Measurements from ENCODE around the gene TLE1. TPM values are rescaled to one million over a fixed set of nuclear protein-coding genes. Genes with fewer than 3 reads are reported as not detected.

The TLE1 gene
- total RNA-seq, 1 experiment from 2014 or later: 97.7 TPM

GRCh38 chr9:81653240-81653639 is 36.1 kb downstream of the TLE1 start (continued):
- TF ChIP-seq E2F5 (CRISPR knock-in tag; IDR thresholded peaks at IDR 0.05): no peak

GRCh38 chr9:81652058-81652687 is 37.2 kb downstream of the TLE1 start:
- peaks cover 90% of the 10 kb centered on the region for H3K4me1 Mint-ChIP-seq
- no peak for DNase-seq (ENCODE audit: low spot score)
- no peaks in the 10 kb centered on the region for H3K27me3 Mint-ChIP-seq (ENCODE audit: low read depth)
- ChIA-PET POLR2A (no interaction called here), CTCF (no interaction called here)
- no peaks in the 10 kb centered on the region for H3K9me3 Mint-ChIP-seq
- H3K4me3 Mint-ChIP-seq: no peak overlapping the region
- no peak for ATAC-seq
- H3K27ac Mint-ChIP-seq: 0 out of 2 replicates have a peak overlapping the region, but pooled peaks have one; percentile 29
- TF ChIP-seq RORB (CRISPR knock-in tag; IDR thresholded peaks at IDR 0.05): no peak
- TF ChIP-seq SMAD3 (CRISPR knock-in tag; IDR thresholded peaks at IDR 0.05; ENCODE audit: borderline replicate concordance): no peak
- H3K36me3 Mint-ChIP-seq: peaks cover 44% of the 10 kb centered on the region

GRCh38 chr9:81650586-81651515 is 38.5 kb downstream of the TLE1 start:
- no peak for ATAC-seq
- ChIA-PET POLR2A (no interaction called here), CTCF (no interaction called here)
- H3K4me3 Mint-ChIP-seq: peak overlapping the region; percentile 35
- peaks cover 44% of the 10 kb centered on the region for H3K36me3 Mint-ChIP-seq
- TF ChIP-seq ZNF263 (CRISPR knock-in tag; IDR thresholded peaks at IDR 0.05; ENCODE audit: low read depth) (0 out of 2 replicates have a peak, but pooled peaks have one; percentile 22), RELA (CRISPR knock-in tag; IDR thresholded peaks at IDR 0.05; ENCODE audit: borderline replicate concordance) (no peak), ZNF121 (CRISPR knock-in tag; IDR thresholded peaks at IDR 0.05) (no peak), PRRX2 (CRISPR knock-in tag; IDR thresholded peaks at IDR 0.05) (no peak), ZNF232 (CRISPR knock-in tag; IDR thresholded peaks at IDR 0.05) (no peak)
- TF ChIP-seq, protein P1, sequence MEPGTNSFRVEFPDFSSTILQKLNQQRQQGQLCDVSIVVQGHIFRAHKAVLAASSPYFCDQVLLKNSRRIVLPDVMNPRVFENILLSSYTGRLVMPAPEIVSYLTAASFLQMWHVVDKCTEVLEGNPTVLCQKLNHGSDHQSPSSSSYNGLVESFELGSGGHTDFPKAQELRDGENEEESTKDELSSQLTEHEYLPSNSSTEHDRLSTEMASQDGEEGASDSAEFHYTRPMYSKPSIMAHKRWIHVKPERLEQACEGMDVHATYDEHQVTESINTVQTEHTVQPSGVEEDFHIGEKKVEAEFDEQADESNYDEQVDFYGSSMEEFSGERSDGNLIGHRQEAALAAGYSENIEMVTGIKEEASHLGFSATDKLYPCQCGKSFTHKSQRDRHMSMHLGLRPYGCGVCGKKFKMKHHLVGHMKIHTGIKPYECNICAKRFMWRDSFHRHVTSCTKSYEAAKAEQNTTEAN (CRISPR knock-in tag; IDR thresholded peaks at IDR 0.05): no peak
- H3K27me3 Mint-ChIP-seq (ENCODE audit: low read depth): no peaks in the 10 kb centered on the region
- no peaks in the 10 kb centered on the region for H3K9me3 Mint-ChIP-seq
- peak overlapping the region; percentile 73 for H3K27ac Mint-ChIP-seq
- peaks cover 88% of the 10 kb centered on the region for H3K4me1 Mint-ChIP-seq
- DNase-seq (ENCODE audit: low spot score): no peak

- H3K36me3 Mint-ChIP-seq: peaks cover 43% of the 10 kb centered on the region
- no peaks in the 10 kb centered on the region for H3K9me3 Mint-ChIP-seq
- no peaks in the 10 kb centered on the region for H3K27me3 Mint-ChIP-seq (ENCODE audit: low read depth)
- H3K27ac Mint-ChIP-seq: peak overlapping the region; percentile 55
- ChIA-PET CTCF (interaction anchor here (1.6 kb wide), 1 partner anchor 127 kb away, joined by 4 read pairs; no protein-coding TSS in a partner anchor), POLR2A (no interaction called here)
- DNase-seq (ENCODE audit: low spot score): no peak
- H3K4me1 Mint-ChIP-seq: peaks cover 81% of the 10 kb centered on the region
- peak; percentile 42 for ATAC-seq
- no peak overlapping the region; the same call in 1 of the 2 replicates for H3K4me3 Mint-ChIP-seq
- TF ChIP-seq, protein P2, sequence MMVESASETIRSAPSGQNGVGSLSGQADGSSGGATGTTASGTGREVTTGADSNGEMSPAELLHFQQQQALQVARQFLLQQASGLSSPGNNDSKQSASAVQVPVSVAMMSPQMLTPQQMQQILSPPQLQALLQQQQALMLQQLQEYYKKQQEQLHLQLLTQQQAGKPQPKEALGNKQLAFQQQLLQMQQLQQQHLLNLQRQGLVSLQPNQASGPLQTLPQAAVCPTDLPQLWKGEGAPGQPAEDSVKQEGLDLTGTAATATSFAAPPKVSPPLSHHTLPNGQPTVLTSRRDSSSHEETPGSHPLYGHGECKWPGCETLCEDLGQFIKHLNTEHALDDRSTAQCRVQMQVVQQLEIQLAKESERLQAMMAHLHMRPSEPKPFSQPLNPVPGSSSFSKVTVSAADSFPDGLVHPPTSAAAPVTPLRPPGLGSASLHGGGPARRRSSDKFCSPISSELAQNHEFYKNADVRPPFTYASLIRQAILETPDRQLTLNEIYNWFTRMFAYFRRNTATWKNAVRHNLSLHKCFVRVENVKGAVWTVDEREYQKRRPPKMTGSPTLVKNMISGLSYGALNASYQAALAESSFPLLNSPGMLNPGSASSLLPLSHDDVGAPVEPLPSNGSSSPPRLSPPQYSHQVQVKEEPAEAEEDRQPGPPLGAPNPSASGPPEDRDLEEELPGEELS (CRISPR knock-in tag; IDR thresholded peaks at IDR 0.05): no peak
- TF ChIP-seq ZNF219 (CRISPR knock-in tag; IDR thresholded peaks at IDR 0.05; ENCODE audit: borderline replicate concordance) (no peak), NR2C2 (CRISPR knock-in tag; IDR thresholded peaks at IDR 0.05) (no peak)
- TF ChIP-seq, protein P3, sequence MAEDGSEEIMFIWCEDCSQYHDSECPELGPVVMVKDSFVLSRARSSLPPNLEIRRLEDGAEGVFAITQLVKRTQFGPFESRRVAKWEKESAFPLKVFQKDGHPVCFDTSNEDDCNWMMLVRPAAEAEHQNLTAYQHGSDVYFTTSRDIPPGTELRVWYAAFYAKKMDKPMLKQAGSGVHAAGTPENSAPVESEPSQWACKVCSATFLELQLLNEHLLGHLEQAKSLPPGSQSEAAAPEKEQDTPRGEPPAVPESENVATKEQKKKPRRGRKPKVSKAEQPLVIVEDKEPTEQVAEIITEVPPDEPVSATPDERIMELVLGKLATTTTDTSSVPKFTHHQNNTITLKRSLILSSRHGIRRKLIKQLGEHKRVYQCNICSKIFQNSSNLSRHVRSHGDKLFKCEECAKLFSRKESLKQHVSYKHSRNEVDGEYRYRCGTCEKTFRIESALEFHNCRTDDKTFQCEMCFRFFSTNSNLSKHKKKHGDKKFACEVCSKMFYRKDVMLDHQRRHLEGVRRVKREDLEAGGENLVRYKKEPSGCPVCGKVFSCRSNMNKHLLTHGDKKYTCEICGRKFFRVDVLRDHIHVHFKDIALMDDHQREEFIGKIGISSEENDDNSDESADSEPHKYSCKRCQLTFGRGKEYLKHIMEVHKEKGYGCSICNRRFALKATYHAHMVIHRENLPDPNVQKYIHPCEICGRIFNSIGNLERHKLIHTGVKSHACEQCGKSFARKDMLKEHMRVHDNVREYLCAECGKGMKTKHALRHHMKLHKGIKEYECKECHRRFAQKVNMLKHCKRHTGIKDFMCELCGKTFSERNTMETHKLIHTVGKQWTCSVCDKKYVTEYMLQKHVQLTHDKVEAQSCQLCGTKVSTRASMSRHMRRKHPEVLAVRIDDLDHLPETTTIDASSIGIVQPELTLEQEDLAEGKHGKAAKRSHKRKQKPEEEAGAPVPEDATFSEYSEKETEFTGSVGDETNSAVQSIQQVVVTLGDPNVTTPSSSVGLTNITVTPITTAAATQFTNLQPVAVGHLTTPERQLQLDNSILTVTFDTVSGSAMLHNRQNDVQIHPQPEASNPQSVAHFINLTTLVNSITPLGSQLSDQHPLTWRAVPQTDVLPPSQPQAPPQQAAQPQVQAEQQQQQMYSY (CRISPR knock-in tag; IDR thresholded peaks at IDR 0.05): no peak
- TF ChIP-seq, protein P4, sequence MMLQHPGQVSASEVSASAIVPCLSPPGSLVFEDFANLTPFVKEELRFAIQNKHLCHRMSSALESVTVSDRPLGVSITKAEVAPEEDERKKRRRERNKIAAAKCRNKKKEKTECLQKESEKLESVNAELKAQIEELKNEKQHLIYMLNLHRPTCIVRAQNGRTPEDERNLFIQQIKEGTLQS (CRISPR knock-in tag; conservative IDR thresholded peaks at IDR 0.05): no peak
- TF ChIP-seq, protein P5, sequence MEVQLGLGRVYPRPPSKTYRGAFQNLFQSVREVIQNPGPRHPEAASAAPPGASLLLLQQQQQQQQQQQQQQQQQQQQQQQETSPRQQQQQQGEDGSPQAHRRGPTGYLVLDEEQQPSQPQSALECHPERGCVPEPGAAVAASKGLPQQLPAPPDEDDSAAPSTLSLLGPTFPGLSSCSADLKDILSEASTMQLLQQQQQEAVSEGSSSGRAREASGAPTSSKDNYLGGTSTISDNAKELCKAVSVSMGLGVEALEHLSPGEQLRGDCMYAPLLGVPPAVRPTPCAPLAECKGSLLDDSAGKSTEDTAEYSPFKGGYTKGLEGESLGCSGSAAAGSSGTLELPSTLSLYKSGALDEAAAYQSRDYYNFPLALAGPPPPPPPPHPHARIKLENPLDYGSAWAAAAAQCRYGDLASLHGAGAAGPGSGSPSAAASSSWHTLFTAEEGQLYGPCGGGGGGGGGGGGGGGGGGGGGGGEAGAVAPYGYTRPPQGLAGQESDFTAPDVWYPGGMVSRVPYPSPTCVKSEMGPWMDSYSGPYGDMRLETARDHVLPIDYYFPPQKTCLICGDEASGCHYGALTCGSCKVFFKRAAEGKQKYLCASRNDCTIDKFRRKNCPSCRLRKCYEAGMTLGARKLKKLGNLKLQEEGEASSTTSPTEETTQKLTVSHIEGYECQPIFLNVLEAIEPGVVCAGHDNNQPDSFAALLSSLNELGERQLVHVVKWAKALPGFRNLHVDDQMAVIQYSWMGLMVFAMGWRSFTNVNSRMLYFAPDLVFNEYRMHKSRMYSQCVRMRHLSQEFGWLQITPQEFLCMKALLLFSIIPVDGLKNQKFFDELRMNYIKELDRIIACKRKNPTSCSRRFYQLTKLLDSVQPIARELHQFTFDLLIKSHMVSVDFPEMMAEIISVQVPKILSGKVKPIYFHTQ (CRISPR knock-in tag; IDR thresholded peaks at IDR 0.05): no peak
Measured at GRCh38 chr9:81649475-81650240, 39.7 kb downstream of the TLE1 start.
